Measurements from ENCODE around the gene GCK.

GCK gene

DNA sequence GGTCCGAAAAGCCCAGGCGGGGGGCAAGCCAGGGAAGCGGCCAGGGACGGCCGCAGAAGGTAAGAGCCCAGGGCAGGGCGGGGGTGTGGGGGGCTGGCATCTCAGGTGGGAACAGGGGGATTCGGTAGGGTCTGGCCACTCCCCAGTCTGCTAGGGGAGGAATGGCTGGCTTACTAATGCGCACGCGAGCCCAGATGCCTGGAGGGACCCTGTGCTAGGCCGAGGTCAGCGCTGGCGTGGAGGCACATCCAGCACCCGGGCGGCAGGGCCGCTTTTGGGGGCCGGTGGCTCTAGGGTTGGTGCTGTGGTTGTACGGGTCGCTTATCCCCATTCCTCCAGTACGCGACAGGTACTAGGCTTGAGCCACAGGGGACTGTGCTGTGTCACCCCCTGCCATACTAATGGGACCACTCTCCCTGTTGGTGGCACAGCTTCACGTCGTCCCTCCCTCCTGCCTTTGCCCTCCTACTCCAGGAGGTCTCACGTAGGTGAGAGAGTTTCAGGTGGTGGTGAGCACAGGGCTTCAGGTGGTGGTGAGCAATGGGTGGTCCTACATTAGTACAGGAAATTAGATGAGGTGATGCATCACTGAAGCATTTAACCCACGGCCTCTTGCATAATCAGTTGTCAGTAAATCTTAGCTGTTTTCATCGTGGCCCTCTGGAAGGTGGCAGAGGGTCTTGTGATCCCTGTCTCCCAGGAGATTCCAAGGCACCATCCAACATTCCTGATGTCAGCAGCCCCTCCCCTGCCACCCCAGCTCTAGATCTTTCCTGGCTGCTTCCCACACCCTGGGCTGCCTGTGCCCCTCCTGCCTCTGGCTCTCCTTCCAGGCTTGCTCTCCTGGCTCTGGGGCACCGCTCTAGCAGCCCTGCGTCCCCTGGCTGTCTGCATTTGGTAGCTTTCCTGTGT is 84.1 kb downstream of the GCK start:
- no peak overlapping the region; the same call in 1 of the 2 replicates for H3K27ac ChIP-seq
- TF ChIP-seq CTCF (conservative IDR thresholded peaks at IDR 0.05) = no peak

DNA sequence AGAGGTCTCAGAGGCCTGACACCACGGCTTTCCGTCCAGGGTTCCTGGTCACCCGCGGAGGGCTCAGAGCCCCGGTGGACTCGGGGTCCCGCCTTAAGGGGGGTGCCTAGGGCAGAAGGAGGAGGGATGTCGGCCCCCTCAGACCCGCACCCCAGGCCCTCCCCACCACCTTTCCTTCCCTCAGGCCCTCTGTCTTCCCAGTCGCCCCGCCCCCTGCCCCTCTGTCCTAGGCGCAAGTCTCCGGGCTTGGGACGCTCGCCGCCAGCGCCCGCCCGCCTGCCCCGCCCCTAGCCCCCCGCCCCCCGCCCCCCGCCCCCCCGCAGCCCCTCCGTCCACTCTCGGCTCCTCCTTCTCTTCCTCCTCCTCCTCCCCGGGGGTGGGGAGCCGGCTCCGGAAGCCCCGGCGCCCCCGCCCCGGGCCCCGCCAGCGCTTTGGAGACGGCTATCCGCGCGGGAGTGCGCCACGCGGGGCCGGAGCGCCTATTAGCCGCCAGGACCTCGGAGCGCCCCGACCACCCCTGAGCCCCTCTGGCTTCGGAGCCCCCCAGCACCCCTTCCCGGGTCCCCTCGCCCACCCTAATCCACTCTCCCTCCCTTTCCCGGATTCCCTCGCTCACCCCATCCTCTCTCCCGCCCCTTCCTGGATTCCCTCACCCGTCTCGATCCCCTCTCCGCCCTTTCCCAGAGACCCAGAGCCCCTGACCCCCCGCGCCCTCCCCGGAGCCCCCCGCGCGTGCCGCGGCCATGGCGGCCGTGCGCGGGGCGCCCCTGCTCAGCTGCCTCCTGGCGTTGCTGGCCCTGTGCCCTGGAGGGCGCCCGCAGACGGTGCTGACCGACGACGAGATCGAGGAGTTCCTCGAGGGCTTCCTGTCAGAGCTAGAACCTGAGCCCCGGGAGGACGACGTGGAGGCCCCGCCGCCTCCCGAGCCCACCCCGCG is 85.0 kb downstream of the GCK start, which contains the start of gene AEBP1:
Gene AEBP1 (plus strand): TSS at position 423 of the 937 bp plus-strand sequence. CDS start 321 bp downstream, at position 744.
- TF ChIP-seq CTCF (conservative IDR thresholded peaks at IDR 0.05) = no peak
- H3K27ac ChIP-seq = no peak within 1 kb of the TSS; the same call in 1 of the 2 replicates

- TF ChIP-seq CTCF (conservative IDR thresholded peaks at IDR 0.05) = no peak
- no peak overlapping the region for H3K27ac ChIP-seq
These were observed 85.7 kb downstream of the GCK start for GRCh38 chr7:44103566-44103922.

- TF ChIP-seq CTCF (conservative IDR thresholded peaks at IDR 0.05) = no peak
- no peak overlapping the region for H3K27ac ChIP-seq
These were observed 86.2 kb downstream of the GCK start for GRCh38 chr7:44102846-44103565.

DNA sequence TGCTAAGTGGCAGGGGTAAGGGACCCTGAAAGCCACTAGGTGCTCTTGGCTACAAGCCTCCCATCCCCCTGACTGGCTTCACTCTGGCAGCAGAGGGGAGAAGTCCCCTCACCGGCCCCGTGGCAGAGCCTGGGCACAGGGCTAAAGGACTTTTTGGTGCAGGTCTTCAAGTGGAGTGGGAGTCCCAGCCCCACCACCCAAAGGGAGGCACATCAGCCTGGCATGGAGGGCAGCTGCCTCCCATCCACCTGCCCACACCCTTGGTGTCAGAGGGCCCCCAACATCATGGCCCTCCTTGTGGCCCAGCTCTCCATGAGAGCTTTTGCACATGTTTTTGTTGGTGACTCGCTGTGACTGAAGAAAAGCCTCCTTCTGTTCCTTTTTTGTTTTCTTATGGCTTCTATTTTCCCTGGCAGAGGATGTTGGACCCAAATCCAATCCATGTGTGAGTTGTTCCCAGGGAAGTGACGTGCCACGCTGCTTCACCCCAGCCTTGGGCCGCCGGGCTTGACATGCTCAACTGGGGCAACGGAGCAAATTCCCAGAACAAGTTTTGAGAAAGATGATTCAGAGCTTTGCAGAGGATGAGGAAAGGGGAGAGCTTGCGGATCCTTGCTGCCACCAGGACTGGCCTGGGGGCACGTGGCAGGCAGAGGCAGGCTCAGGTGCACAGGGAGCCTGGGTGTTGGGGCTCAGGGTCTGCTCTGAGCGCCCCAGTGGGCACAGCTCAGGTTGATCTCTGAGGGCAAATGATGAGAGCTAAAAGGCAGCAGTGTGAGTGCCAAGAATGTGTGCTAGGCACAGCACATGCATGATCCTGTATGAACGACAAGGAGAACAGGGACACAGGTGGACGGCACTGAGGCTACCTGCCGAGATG is 87.0 kb downstream of the GCK start:
- H3K27ac ChIP-seq = no peak overlapping the region
- TF ChIP-seq CTCF (conservative IDR thresholded peaks at IDR 0.05) = no peak

DNA sequence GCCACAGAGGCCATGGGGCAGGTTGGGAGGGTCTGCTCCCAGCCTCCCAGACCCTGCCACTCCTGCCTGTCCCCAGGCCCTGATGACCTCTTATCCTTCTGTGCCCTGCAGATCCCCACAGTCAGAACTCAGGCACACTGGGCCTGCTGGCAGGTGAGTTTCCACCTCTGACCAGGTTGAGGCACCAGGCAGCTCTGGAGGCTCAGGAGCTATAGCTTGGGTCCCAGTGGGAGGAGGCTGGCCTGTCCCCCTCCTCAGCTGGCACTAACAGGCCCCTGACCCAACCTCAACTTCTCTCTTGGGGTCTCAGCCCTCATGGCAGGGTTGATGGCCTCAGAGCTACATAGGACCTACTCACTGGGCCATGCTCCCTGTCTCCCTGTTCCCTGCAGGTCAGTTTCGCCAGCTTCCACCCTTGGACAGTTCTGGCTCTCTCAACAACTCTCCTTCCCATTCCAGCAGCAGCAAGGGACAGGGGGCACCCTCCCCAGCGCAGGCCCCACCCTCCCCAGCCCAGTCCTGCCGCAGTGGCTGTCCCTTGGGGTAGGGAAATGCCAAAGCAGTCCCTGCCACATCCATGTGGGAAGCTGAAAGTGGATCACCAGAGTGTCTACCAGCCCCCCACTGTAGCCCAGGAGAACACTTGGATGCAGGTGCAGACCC is 87.8 kb downstream of the GCK start:
- no peak for TF ChIP-seq CTCF (conservative IDR thresholded peaks at IDR 0.05)
- no peak overlapping the region for H3K27ac ChIP-seq

Data from VCaP (cell line).